Aorta (tissue), 5 donors: ENCODE measurements around the gene MACROD2. TPM values are rescaled to one million over a fixed set of nuclear protein-coding genes. Genes with fewer than 3 reads are reported as not detected.

ENCODE experiments used
- ATAC-seq: fragments of 200-7000 bp; cut with Tn5 transposase; one replicate; pipeline ENCODE4 v1.9.1; 2022; ENCODE audit warnings: moderate library complexity; ENCODE audit not compliant: low FRiP score
- DNase-seq, 2 donors: peaks; one replicate each; pipeline ENCODE4 v3.0.0-alpha.2; 2020
- H3K27ac ChIP-seq, 2 donors: one replicate each; pipeline ENCODE4 v1.5.1; 2013; ENCODE audit warnings: low read length in 2 of 2, mild to moderate bottlenecking in 2 of 2, moderate library complexity in 2 of 2, control low read depth in 1 of 2, inconsistent platforms in 1 of 2, low read depth in 1 of 2
- H3K27me3 ChIP-seq, 2 donors: one replicate each; pipeline ENCODE4 v1.6.1; 2013; ENCODE audit warnings: control low read depth in 1 of 2, low read length in 1 of 2, mild to moderate bottlenecking in 1 of 2, moderate library complexity in 1 of 2; ENCODE audit not compliant: insufficient read depth in 2 of 2, control insufficient read depth in 1 of 2
- H3K36me3 ChIP-seq, 2 donors: one replicate each; pipeline ENCODE4 v1.6.1; 2013; ENCODE audit warnings: control low read depth in 1 of 2, low read length in 1 of 2, mild to moderate bottlenecking in 1 of 2; ENCODE audit not compliant: insufficient read depth in 2 of 2, control insufficient read depth in 1 of 2
- H3K4me1 ChIP-seq, 2 donors: one replicate each; pipeline ENCODE4 v1.6.1; 2013; ENCODE audit warnings: low read length in 2 of 2, control low read depth in 1 of 2, mild to moderate bottlenecking in 1 of 2, moderate library complexity in 1 of 2; ENCODE audit not compliant: insufficient read depth in 2 of 2, control insufficient read depth in 1 of 2
- H3K4me3 ChIP-seq, 2 donors: one replicate each; pipeline ENCODE4 v1.5.1; 2013; ENCODE audit warnings: low read length in 2 of 2, control low read depth in 1 of 2, mild to moderate bottlenecking in 1 of 2
- H3K9me3 ChIP-seq: one replicate; pipeline ENCODE4 v1.6.1; 2013; ENCODE audit warnings: mild to moderate bottlenecking, low read length; ENCODE audit not compliant: control insufficient read depth
- WGBS, 2 donors: extraction: QIAGEN DNeasy Blood & Tissue Kit; methylation state at CpG; one replicate each; pipeline ENCODE4 v1.1.7; 2013; 5-methylcytosine and 5-hydroxymethylcytosine counted together
- intact Hi-C, 2 donors: fragments of 100-400 bp; cut with DNase I; formaldehyde crosslinking; loops; one replicate each; pipeline versions ENCODE4 v1.14.2 to v1.15.0; 2022
- polyA plus RNA-seq, 2 donors: library from polyadenylated mRNA; stranded (reverse); fragments of 200-250 nt; gene quantifications; one replicate each; pipeline ENCODE4 v1.2.3, GENCODE V29; 2013
- total RNA-seq, 2 donors: library from RNA; stranded (reverse); fragmentation: NEBNext Ultra II Directional; extraction: Animal tissue kit (Norgen Biotek cat#: 25700); gene quantifications; one replicate each; pipeline ENCODE4 v1.2.1, GENCODE V29; 2021
- donor health status: healthy with polysubstance abuse.
- donor health status: Bipolar disorder and iron deficiency.
- donor health status: DM: no; HTN: no; CAD: no.
- donor health status: DM: no; HTN: no; CAD: no.
- donor health status: DM: yes; HTN: yes; CAD: no.

The MACROD2 gene
- total and polyA plus RNA-seq, 4 donors, result 0.90 to 11.2 (median 4.8) TPM

DNA sequence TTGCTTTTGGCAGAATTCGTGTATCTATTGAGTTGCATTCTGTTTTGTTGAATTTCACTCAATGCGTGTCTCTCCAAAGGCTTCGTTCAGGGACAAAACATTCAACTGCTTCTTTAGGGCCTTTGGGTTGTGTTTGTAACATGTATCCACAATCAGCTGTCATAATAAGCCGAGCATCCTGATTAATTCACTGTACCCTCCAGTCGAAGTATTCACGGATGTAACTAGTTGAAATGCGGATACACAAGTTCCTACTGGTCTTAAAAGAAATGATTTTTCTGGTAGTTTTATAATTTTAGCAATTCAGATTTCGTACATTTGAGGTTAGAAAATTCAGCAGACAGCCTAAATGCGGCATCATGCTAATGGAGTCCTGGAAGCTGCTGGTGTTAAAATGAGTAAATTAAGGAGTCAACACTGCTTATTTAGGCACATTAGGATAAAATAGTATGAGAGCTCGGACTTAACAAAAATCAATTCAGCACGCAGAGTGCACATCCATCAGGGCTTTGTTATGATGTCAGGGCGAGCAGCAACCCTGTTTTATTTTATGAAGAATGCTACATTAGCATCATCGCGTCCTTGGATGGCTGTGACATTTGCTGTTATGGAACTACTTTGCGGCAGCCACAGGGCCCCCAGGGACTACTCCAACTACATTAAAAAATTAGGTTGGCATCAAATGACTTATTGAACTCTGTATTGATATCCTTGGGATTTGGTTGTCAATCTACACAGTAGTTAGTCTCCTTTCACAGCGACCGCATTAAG is 831.4 kb downstream of the MACROD2 start:
- intact Hi-C loops, result no loop called here
- H3K9me3 ChIP-seq, result no peaks in the 10 kb centered on the region
- H3K27ac ChIP-seq, result no peak overlapping the region
- no peaks in the 10 kb centered on the region for H3K4me1 ChIP-seq
- DNase-seq (no peak), ATAC-seq (no peak)
- no peak overlapping the region for H3K4me3 ChIP-seq
- H3K27me3 ChIP-seq, result no peaks in the 10 kb centered on the region
- H3K36me3 ChIP-seq, result no peaks in the 10 kb centered on the region
- 75 to 82% methylated on average over 17 of the region's 17 CpGs for WGBS, 2 donors

DNA sequence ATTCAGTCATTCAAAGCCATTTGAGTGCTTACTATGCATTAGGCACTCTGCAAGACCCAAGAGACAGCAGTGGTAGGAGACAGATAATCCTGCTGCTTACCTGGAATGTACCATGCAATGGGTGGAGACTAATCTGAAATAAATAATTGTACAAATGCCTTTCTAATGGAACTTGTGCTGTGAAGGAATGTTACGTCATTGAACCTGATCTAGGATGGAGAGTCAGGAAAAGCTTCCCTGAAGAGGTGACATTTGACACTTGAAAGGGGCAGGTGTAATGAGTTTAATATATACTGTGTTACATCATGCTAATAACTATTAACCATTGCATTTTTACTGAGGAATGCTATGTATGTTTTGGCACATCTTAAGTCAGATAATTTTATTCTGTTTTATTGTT is 833.1 kb downstream of the MACROD2 start:
- intact Hi-C loops, result no loop called here

GRCh38 chr20:14829906-14830305 is 834.6 kb downstream of the MACROD2 start:
- intact Hi-C loops, result no loop called here
- no peak for DNase-seq
- Histone ChIP-seq H3K4me1 (no peaks in the 10 kb centered on the region), H3K4me3 (no peak overlapping the region), H3K27me3 (no peaks in the 10 kb centered on the region), H3K36me3 (no peaks in the 10 kb centered on the region), H3K9me3 (no peaks in the 10 kb centered on the region), H3K27ac (no peak overlapping the region)
- no peak for ATAC-seq
- 63 to 89% methylated on average over 1 of the region's 1 CpG for WGBS, 2 donors

More for the DNA sequence above, 833.1 kb downstream of the MACROD2 start:
- 79 to 89% methylated on average over 1 of the region's 1 CpG for WGBS, 2 donors
- Histone ChIP-seq H3K27ac (no peak overlapping the region), H3K36me3 (no peaks in the 10 kb centered on the region), H3K27me3 (no peaks in the 10 kb centered on the region), H3K9me3 (no peaks in the 10 kb centered on the region), H3K4me1 (no peaks in the 10 kb centered on the region), H3K4me3 (no peak overlapping the region)
- ATAC-seq (no peak), DNase-seq (no peak)

- 74 to 88% methylated on average over 2 of the region's 2 CpGs for WGBS, 2 donors
- DNase-seq (no peak), ATAC-seq (no peak)
- Histone ChIP-seq H3K27ac (no peak overlapping the region), H3K27me3 (no peaks in the 10 kb centered on the region), H3K9me3 (no peaks in the 10 kb centered on the region), H3K4me1 (no peaks in the 10 kb centered on the region), H3K4me3 (no peak overlapping the region), H3K36me3 (no peaks in the 10 kb centered on the region)
- intact Hi-C loops, result no loop called here
Observed at GRCh38 chr20:14830466-14830865, 835.1 kb downstream of the MACROD2 start.

DNA sequence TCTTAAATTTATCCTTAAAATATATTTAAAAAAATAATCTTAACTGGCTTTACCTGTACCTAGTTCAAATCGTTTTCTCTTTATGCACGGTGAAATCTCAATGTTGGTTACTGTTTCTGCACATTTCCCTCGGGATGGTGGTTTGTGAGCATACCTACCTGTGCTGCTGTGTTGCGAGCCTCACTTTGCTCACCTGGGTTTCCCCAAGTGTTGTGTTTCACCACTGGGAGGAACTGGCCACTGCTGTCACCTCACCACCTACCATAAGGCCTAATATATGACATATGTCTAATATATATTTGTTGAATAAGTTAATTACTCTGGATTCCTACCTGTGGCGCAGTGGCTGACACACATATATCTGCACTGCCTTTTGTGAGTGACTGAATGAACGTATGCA is 835.6 kb downstream of the MACROD2 start:
- no peak overlapping the region for H3K4me3 ChIP-seq
- intact Hi-C loops, result no loop called here
- no peaks in the 10 kb centered on the region for H3K27me3 ChIP-seq
- ATAC-seq (no peak), DNase-seq (no peak)
- H3K9me3 ChIP-seq, result no peaks in the 10 kb centered on the region
- no peaks in the 10 kb centered on the region for H3K36me3 ChIP-seq
- H3K27ac ChIP-seq, result no peak overlapping the region
- no peaks in the 10 kb centered on the region for H3K4me1 ChIP-seq
- WGBS, 2 donors, result 89 to 90% methylated on average over 6 of the region's 6 CpGs

GRCh38 chr20:14832630-14833029 is 837.3 kb downstream of the MACROD2 start:
- ATAC-seq, result no peak
- Histone ChIP-seq H3K9me3 (no peaks in the 10 kb centered on the region), H3K27me3 (no peaks in the 10 kb centered on the region), H3K27ac (no peak overlapping the region), H3K4me1 (no peaks in the 10 kb centered on the region), H3K36me3 (no peaks in the 10 kb centered on the region), H3K4me3 (no peak overlapping the region)
- intact Hi-C loops, result no loop called here
- DNase-seq, result no peak

DNA sequence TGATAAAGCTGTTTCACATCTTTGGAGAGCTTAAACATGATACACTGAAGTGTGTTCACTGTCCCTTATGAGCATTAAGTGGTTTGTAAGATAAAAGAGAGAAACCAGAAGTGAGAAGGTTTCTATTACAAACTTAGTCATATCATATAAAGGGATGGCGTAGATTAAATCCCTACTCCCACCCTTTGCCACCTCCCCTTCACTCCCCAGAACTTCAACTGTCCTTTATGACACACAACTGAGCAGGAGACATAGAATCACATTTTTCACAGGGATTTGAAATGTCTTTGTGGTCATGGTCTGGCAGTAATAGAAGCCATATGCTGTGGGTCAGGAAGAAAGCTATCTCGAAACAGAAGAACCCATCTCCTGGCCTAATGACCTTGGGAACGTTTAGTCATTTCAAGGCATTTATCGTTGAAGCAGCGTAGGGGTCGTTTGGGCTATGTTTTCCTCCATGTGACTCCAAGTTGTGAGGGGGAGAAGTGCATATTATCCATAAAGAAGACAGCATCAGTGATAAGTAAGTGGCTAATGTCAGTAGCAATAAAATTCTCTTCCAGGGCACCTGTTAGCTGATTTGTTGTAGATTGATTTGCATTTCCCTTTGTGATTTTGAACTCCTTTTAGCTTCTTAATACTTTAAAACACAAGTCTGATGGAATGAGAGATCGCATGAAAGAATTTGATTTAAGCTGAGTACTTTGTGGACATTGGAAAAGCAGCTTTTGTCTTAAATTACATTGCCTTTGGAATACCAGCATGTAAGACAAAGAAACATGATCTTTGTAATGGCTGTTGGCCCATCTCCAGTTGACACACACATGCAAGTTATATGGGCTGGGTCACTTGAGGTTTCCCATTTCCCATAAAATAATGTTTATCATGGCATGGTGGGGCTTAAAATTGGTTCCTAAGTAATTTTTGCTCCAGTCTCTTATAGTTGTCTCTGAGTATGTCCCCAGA is 843.6 kb downstream of the MACROD2 start:
- H3K27me3 ChIP-seq, result no peaks in the 10 kb centered on the region
- no peak for DNase-seq
- H3K27ac ChIP-seq, result no peak overlapping the region
- intact Hi-C loops, result no loop called here
- WGBS, 2 donors, result 44 to 52% methylated on average over 7 of the region's 7 CpGs
- no peaks in the 10 kb centered on the region for H3K36me3 ChIP-seq
- H3K4me3 ChIP-seq, result no peak overlapping the region
- no peaks in the 10 kb centered on the region for H3K9me3 ChIP-seq
- ATAC-seq, result no peak
- no peaks in the 10 kb centered on the region for H3K4me1 ChIP-seq

DNA sequence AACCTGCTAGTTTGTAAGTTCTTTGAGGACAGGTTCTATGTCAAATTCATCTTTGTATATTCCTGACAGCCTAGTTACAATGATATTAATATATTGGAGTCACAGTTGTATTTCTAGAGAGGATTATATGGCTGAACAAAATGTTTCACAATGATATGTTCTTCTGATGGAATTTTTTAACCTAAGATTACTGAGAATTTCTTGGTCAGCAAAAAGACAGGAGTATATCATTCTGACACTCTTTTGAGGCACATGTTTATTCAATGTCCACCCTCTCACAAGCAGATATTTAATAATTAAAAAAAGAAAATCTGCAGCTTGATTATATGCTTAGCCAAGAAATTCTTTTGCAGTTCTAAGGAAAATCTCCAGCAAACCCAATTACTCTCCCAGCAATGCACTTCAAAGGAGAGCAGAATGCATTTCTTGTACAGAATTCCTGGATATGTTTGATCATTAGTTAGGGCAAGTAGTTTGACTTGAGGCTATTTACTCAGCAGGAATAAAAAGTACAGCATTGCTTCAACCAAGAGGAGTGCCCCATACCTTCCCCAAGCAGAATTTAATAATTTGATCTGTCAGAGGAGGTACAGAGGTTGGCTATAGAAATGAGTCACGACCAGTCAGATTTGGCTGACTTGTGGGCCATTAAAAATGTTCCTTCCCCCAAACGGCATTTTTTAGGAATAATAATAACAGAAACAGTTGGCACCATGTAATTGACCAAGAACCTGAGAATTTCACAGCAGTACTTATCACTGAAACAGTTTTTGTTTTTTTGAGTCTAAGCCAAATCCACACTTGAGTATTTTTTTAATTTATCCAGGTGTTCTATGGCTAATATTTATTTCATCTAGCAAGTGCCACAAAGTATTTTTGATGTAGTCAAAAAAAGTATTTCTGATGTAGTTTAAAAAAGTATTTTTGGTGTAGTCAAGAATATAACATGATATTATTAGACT is 850.2 kb downstream of the MACROD2 start:
- H3K4me1 ChIP-seq, result no peaks in the 10 kb centered on the region
- no peak overlapping the region for H3K27ac ChIP-seq
- WGBS, 2 donors, result 7 to 15% methylated on average over 2 of the region's 2 CpGs
- H3K36me3 ChIP-seq, result no peaks in the 10 kb centered on the region
- H3K4me3 ChIP-seq, result no peak overlapping the region
- intact Hi-C loops, result no loop called here
- no peak for ATAC-seq
- no peaks in the 10 kb centered on the region for H3K9me3 ChIP-seq
- DNase-seq, result no peak
- no peaks in the 10 kb centered on the region for H3K27me3 ChIP-seq
